GM18526 (cell line): ENCODE data around the gene RNF220.

ENCODE experiments used
- POLR2A ChIP-seq: IDR thresholded peaks from 3 replicates; pipeline ENCODE4 v1.6.1; 2011; ENCODE audit not compliant: insufficient read length; ENCODE audit errors: extremely low read depth

RNF220 gene

DNA sequence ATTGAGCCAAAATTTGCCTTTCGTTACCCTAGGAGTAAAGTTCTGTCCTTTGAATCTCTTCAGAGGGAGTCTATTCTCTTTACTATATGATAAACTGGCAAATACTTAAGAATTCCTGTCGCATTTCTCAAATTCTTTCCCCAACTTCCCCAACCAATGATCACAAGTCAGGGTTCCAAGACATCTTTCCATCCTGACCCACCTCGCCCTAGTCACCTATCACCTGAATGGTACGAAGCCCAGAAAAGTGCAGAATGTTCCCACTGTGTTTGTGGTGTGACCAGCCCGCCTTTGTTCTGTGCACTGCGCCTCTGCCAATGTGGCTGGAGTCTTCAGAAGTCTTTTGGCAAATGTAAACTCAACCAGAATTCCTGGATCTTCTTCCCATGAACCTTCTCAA is 132.5 kb downstream of the RNF220 start:
- TF ChIP-seq POLR2A = no peak

GRCh38 chr1:44537956-44538355 is 132.9 kb downstream of the RNF220 start:
- TF ChIP-seq POLR2A = no peak

- no peak for TF ChIP-seq POLR2A
These were observed 135.1 kb downstream of the RNF220 start for GRCh38 chr1:44539991-44540730.

DNA sequence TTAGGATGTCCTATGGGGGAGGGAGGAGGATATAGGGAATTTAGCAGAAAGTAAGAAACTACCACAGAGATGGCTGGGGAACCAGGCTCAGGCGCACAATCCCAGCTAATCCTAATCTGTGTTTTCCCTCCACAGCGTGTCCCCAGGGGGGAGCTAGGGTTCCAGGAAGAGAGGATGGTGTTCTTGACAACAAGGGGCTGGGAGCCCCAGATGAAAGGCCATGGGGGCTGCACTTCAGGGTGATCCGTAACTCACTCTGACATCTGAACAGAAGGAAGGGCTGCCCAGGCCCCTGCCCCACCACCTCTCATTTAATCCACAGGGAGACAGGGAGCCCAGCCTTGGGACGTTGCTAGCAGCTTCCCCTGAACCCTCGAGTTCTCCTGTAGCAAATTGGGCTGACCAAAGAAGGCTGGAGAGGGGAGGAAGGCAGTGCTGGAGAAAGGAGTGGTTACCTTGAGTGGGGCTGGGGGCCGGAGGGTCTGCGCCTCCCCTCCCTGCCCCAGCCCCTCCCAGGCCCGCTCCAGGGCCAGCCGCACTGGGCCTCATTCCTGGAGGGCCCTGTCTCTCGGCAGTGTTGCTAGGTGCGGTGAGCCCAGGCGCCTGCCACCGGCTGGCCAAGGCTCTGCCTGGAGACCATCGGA is 137.5 kb downstream of the RNF220 start:
- no peak for TF ChIP-seq POLR2A

GRCh38 chr1:44543064-44543744 is 138.1 kb downstream of the RNF220 start:
- TF ChIP-seq POLR2A = no peak

DNA sequence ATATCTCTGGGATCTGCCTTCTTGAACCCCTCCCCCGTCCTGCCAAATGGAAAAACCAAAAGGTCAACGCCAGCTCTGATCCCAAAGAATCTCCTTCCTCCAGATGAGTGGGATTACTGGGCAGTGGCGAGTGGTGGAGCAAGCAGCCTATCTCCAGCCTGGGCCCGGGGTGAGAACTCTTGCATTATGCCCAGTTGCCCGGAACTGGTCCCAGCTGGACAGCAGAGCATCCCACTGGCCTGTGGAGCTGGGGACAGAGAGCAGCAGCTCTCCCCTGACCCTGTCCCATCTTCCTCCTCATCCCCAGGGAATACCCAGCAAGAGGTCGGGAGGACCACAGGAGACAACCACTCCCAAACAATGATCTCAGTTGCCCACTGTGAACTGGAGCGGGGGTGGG is 138.7 kb downstream of the RNF220 start:
- no peak for TF ChIP-seq POLR2A

GRCh38 chr1:44544960-44545359 is 139.9 kb downstream of the RNF220 start:
- TF ChIP-seq POLR2A = no peak

DNA sequence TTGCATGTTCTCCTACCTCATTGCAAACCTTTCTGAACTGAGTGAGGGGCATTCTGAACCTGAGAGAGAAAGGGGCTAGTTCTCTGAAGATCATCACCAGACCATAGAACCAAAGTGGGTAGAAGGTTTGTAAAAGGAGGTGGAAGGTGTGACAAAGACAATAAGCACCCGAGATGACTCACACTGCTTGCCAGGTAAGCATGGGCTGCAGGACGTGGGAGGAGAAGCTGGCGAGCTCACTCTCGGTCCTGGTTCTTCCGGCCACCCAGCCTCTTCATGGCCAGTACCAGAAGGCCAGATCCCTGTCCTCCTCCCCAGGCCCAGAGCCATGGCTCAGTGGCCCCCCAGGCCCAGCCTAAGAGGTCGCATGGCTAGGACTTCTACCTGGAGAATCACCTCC is 140.9 kb downstream of the RNF220 start:
- TF ChIP-seq POLR2A = no peak

- TF ChIP-seq POLR2A = no peak
These were observed 141.5 kb downstream of the RNF220 start for GRCh38 chr1:44546403-44547053.

GRCh38 chr1:44547361-44547760 is 142.3 kb downstream of the RNF220 start:
- TF ChIP-seq POLR2A = no peak

DNA sequence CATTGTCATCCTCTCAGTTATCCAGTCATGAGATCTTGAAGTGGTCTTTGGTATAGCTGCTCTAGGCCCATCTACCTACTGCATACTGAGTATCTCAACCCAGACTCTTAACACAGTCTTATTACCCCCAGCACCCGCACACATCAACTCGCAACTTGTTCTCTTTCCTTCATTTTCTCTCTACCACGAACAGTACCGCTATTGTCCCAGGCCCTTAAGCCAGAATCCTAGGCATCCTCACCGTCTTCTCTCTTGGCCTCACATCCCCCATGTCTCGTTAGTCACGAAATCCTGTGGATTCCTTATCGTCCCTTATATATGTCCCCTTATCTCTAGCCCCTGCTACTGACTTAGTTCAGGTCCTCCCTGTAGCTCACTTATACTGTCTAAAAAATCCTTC is 142.8 kb downstream of the RNF220 start:
- no peak for TF ChIP-seq POLR2A

DNA sequence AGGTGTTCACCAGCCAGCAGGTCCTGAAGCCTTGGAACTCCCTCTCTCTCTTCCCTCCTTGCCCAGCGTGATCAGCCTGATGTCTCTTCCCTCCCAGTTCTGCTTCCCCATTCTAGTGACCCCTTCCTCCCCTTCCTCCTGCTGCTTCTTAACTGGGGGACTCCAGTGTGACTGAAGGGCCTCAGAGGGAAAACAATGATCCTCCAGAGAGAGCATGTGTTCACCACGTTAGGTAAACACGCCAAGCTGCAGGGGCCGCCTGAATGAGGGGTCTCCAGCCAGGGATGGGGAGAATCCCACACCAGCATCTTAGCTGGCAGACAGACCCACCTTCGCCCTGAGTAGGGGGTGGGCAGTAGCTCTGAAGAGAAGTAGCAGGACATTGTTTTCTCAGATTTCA is 144.5 kb downstream of the RNF220 start:
- no peak for TF ChIP-seq POLR2A

DNA sequence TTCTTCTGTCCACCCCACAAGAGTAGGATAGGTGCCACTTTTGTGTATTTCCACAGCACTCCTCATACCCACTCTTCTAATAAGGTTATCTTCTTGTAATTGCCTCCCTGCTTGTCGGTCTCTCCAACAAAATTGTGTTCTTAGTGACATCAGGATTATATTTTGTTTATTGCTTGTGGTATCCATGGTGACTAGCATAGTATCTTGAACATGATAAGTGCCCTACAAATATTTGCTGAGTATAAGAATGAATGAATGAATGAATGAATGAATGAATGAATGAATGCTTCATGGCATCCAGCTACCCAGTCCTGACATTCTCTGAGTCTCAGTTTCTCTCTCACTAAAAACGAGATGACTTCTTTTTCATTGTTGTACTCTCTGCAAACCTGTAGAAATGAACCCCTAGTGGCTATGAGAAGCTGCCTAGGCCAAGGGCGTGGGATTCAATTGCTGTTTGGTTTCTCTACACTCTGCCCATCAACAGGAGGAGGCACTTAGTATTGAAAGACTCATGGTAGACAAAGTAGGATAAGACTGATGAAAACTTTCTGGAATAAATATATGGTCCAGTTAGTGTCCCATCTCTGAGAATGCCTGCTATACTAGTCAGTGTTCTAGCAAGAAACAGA is 148.2 kb downstream of the RNF220 start:
- no peak for TF ChIP-seq POLR2A

DNA sequence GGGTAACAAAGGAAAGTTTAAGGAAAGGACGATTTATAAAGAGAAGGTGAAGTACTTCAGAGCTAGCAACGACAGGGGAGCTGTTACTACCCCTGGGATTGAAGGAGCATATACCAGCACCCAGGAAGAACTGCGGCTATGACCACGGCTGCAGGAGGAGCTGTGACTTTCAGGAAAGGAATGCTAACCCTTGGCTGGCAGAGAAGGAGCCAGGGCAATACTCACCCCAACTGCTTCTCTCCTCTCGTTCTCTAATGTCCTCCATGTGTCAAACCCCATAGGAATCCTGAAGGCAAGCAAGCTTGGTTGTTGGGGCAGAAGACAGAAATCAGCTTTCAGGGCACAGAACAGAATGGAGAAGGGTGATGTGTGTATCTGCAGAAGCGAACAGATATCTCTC is 148.7 kb downstream of the RNF220 start:
- no peak for TF ChIP-seq POLR2A

- no peak for TF ChIP-seq POLR2A
These were observed 149.7 kb downstream of the RNF220 start for GRCh38 chr1:44554706-44555105.
